ENCODE data around the gene FRAS1.

FRAS1 gene

GRCh38 chr4:78207951-78208350, 150.8 kb downstream of the FRAS1 start:
- no peak for TF ChIP-seq SIN3A (IDR thresholded peaks at IDR 0.05; ENCODE audit: borderline replicate concordance, insufficient read depth, low read length)
- no peak for TF ChIP-seq POLR2AphosphoS5 (IDR thresholded peaks at IDR 0.05; ENCODE audit: low read depth, low read length)
- no peak for TF ChIP-seq TAF1 (IDR thresholded peaks at IDR 0.05; ENCODE audit: borderline replicate concordance, insufficient read depth, low read length)
- TF ChIP-seq REST (IDR thresholded peaks at IDR 0.05; ENCODE audit: insufficient read depth in 1 of 2, low read depth in 2 of 2, low read length in 2 of 2) = no peak

GRCh38 chr4:78210694-78211410, 153.7 kb downstream of the FRAS1 start:
- TF ChIP-seq TAF1 (IDR thresholded peaks at IDR 0.05; ENCODE audit: borderline replicate concordance, insufficient read depth, low read length) = no peak
- no peak for TF ChIP-seq REST (IDR thresholded peaks at IDR 0.05; ENCODE audit: insufficient read depth in 1 of 2, low read depth in 2 of 2, low read length in 2 of 2)
- TF ChIP-seq FOXP2 (optimal IDR thresholded peaks at IDR 0.05; ENCODE audit: borderline replicate concordance, extremely low read depth, extremely low read length, insufficient read depth) = no peak
- no peak for TF ChIP-seq SIN3A (IDR thresholded peaks at IDR 0.05; ENCODE audit: borderline replicate concordance, insufficient read depth, low read length)
- no peak for TF ChIP-seq POLR2AphosphoS5 (IDR thresholded peaks at IDR 0.05; ENCODE audit: low read depth, low read length)

GRCh38 chr4:78213218-78213617, 156.1 kb downstream of the FRAS1 start:
- no peak for TF ChIP-seq REST (IDR thresholded peaks at IDR 0.05; ENCODE audit: insufficient read depth in 1 of 2, low read depth in 2 of 2, low read length in 2 of 2)
- TF ChIP-seq TAF1 (IDR thresholded peaks at IDR 0.05; ENCODE audit: borderline replicate concordance, insufficient read depth, low read length) = no peak
- no peak for TF ChIP-seq POLR2AphosphoS5 (IDR thresholded peaks at IDR 0.05; ENCODE audit: low read depth, low read length)
- no peak for TF ChIP-seq SIN3A (IDR thresholded peaks at IDR 0.05; ENCODE audit: borderline replicate concordance, insufficient read depth, low read length)
- TF ChIP-seq FOXP2 (optimal IDR thresholded peaks at IDR 0.05; ENCODE audit: borderline replicate concordance, extremely low read depth, extremely low read length, insufficient read depth) = no peak

GRCh38 chr4:78214078-78214477, 157.0 kb downstream of the FRAS1 start:
- no peak for TF ChIP-seq TAF1 (IDR thresholded peaks at IDR 0.05; ENCODE audit: borderline replicate concordance, insufficient read depth, low read length)
- TF ChIP-seq REST (IDR thresholded peaks at IDR 0.05; ENCODE audit: insufficient read depth in 1 of 2, low read depth in 2 of 2, low read length in 2 of 2) = no peak
- TF ChIP-seq SIN3A (IDR thresholded peaks at IDR 0.05; ENCODE audit: borderline replicate concordance, insufficient read depth, low read length) = no peak
- no peak for TF ChIP-seq FOXP2 (optimal IDR thresholded peaks at IDR 0.05; ENCODE audit: borderline replicate concordance, extremely low read depth, extremely low read length, insufficient read depth)
- TF ChIP-seq POLR2AphosphoS5 (IDR thresholded peaks at IDR 0.05; ENCODE audit: low read depth, low read length) = no peak

Measured in PFSK-1 (cell line).